IMR-90 (cell line): Measurements from ENCODE around the gene DRD3.

ENCODE experiments used
- CTCF ChIP-seq: conservative IDR thresholded peaks from 2 replicates; pipeline ENCODE4 v1.5.1; 2012; ENCODE audit warnings: mild to moderate bottlenecking, low read depth, low read length, improper control_type of control experiment
- FOS ChIP-seq: fragments of 150-350 bp; IDR thresholded peaks from 2 replicates; pipeline ENCODE4 v1.6.1; 2016; ENCODE audit warnings: low read depth, low read length
- MXI1 ChIP-seq: IDR thresholded peaks from 2 replicates; pipeline ENCODE4 v1.6.1; 2012; ENCODE audit warnings: low read depth, mild to moderate bottlenecking, low read length, moderate library complexity, borderline replicate concordance
- POLR2A ChIP-seq: IDR thresholded peaks from 2 replicates; pipeline ENCODE4 v1.6.1; 2012; ENCODE audit warnings: mild to moderate bottlenecking, low read depth, low read length
- RAD21 ChIP-seq: IDR thresholded peaks from 2 replicates; pipeline ENCODE4 v1.6.1; 2012; ENCODE audit warnings: low read length, improper control_type of control experiment
- USF2 ChIP-seq: fragments of 150-350 bp; IDR thresholded peaks from 2 replicates; pipeline ENCODE4 v1.6.1; 2017; ENCODE audit warnings: mild to moderate bottlenecking, antibody characterized with exemption, low read length, low read depth

GRCh38 chr3:114213292-114213626 lies 34.4 kb upstream of the DRD3 start:
- TF ChIP-seq CTCF (no peak), POLR2A (no peak), FOS (no peak), USF2 (no peak), RAD21 (no peak), MXI1 (no peak)
